CD4-positive, CD25-positive, alpha-beta regulatory T cell (primary cell): Measurements from ENCODE around the gene SLC25A45. TPM values are rescaled to one million over a fixed set of nuclear protein-coding genes. Genes with fewer than 3 reads are reported as not detected.
"Not testable (repeated sequence)": the region's sequence is repeated elsewhere in the genome, so short reads cannot be mapped to it uniquely, and the experiment has no call there.

Experiments used
- ATAC-seq, 2 donors: fragments of 150-1000 bp; cut with Tn5 transposase; one replicate each; pipeline ENCODE4 v1.10.0; 2021; ENCODE audit warnings: low read depth in 2 of 2, moderate number of reproducible peaks in 2 of 2, moderate library complexity in 1 of 2
- DNase-seq, 3 donors: peaks; one replicate each; pipeline versions ENCODE4 v3.0.0 to v3.0.0-alpha.2; 2012 to 2022; ENCODE audit warnings: mixed read lengths in 1 of 3
- H3K27ac ChIP-seq: one replicate; pipeline ENCODE4 v1.7.0; 2013; ENCODE audit warnings: mild to moderate bottlenecking, low read length; ENCODE audit not compliant: insufficient read depth, poor library complexity, severe bottlenecking
- H3K27me3 ChIP-seq: one replicate; pipeline ENCODE4 v1.7.0; 2013; ENCODE audit warnings: low read length; ENCODE audit not compliant: control insufficient read depth, insufficient read depth
- H3K36me3 ChIP-seq: one replicate; pipeline ENCODE4 v1.7.0; 2013; ENCODE audit warnings: mild to moderate bottlenecking, low read length, moderate library complexity; ENCODE audit not compliant: control insufficient read depth, insufficient read depth
- H3K4me1 ChIP-seq: 2 replicates; pipeline ENCODE4 v1.7.0; 2013; ENCODE audit warnings: mild to moderate bottlenecking, low read length; ENCODE audit not compliant: insufficient read depth, control insufficient read depth, poor library complexity, severe bottlenecking
- H3K4me3 ChIP-seq: one replicate; pipeline ENCODE4 v1.7.0; 2013; ENCODE audit warnings: low read depth, mild to moderate bottlenecking, low read length, moderate library complexity
- H3K9me3 ChIP-seq, 2 experiments: 1 replicate in 1 of 2; 2 replicates in 1 of 2; pipeline ENCODE4 v1.7.0; 2013; ENCODE audit warnings: low read length in 2 of 2, mild to moderate bottlenecking in 1 of 2, moderate library complexity in 1 of 2; ENCODE audit not compliant: control insufficient read depth in 2 of 2
- H3K27ac Mint-ChIP-seq, 3 donors: one replicate each; pipeline ENCODE4 v1.8.0; 2020 to 2022; ENCODE audit warnings: mild to moderate bottlenecking in 3 of 3, mixed read lengths in 3 of 3, moderate library complexity in 2 of 3
- H3K27me3 Mint-ChIP-seq: one replicate; pipeline ENCODE4 v1.8.0; 2022; ENCODE audit warnings: mild to moderate bottlenecking, mixed read lengths
- H3K36me3 Mint-ChIP-seq: one replicate; pipeline ENCODE4 v1.8.0; 2020; ENCODE audit warnings: mixed read lengths
- H3K4me1 Mint-ChIP-seq, 4 donors: one replicate each; pipeline ENCODE4 v1.8.0; 2020 to 2022; ENCODE audit warnings: mixed read lengths in 4 of 4, mild to moderate bottlenecking in 1 of 4
- H3K4me3 Mint-ChIP-seq, 4 donors: one replicate each; pipeline ENCODE4 v1.8.0; 2020 to 2022; ENCODE audit warnings: mild to moderate bottlenecking in 4 of 4, mixed read lengths in 4 of 4, moderate library complexity in 3 of 4
- H3K9me3 Mint-ChIP-seq, 7 donors: one replicate each; pipeline ENCODE4 v1.8.0; 2020 to 2022; ENCODE audit warnings: mixed read lengths in 7 of 7, mild to moderate bottlenecking in 3 of 7, moderate library complexity in 2 of 7
- polyA plus RNA-seq, 4 donors: library from polyadenylated mRNA; unstranded; fragments of 300-500 nt; fragmentation: Illumina TruSeq; gene quantifications; one replicate each; pipeline ENCODE4 v1.2.3, GENCODE V29; 2021
- total RNA-seq: library from RNA; stranded (reverse); gene quantifications from one replicate; pipeline ENCODE4 v1.2.3, GENCODE V29; 2022

Gene SLC25A45
- total and polyA plus RNA-seq, 5 donors from 2014 or later = 11.1 to 40.3 (median 14.0) TPM

GRCh38 chr11:65415499-65416340, 33.3 kb upstream of the SLC25A45 start:
- DNase-seq (no peak), ATAC-seq (no peak)
- H3K27me3 ChIP-seq = no peaks in the 10 kb centered on the region
- Mint-ChIP-seq H3K4me3 (peak overlapping the region; percentile 90 to 100 (median 96)), H3K27ac (peak overlapping the region; percentile 86 to 100 (median 98)), H3K4me1 (peaks cover 4 to 51% (median 27%) of the 10 kb centered on the region in 4 donors), H3K36me3 (peaks cover 4% of the 10 kb centered on the region), H3K27me3 (no peaks in the 10 kb centered on the region), H3K9me3 (peaks cover 0 to 2% (median 0%) of the 10 kb centered on the region in 7 donors)
- H3K9me3 ChIP-seq = no peaks in the 10 kb centered on the region
- H3K4me3 ChIP-seq = peak overlapping the region; percentile 55
- H3K36me3 ChIP-seq = peaks cover 17% of the 10 kb centered on the region
- peaks cover 52% of the 10 kb centered on the region for H3K4me1 ChIP-seq
- H3K27ac ChIP-seq = peak overlapping the region; percentile 100

- DNase-seq (no peak), ATAC-seq (no peak)
- H3K9me3 Mint-ChIP-seq = peaks cover 0 to 2% (median 0%) of the 10 kb centered on the region in 7 donors
- Histone ChIP-seq H3K4me3 (no peak overlapping the region), H3K4me1 (peaks cover 44% of the 10 kb centered on the region), H3K36me3 (peaks cover 18% of the 10 kb centered on the region), H3K27me3 (no peaks in the 10 kb centered on the region), H3K9me3 (no peaks in the 10 kb centered on the region), H3K27ac (no peak overlapping the region)
- peak overlapping the region in 1 of 3 donors; percentile 32 for H3K27ac Mint-ChIP-seq
- peak overlapping the region in 3 of 4 donors; percentile 14 to 71 (median 32) for H3K4me3 Mint-ChIP-seq
- H3K4me1 Mint-ChIP-seq = peaks cover 4 to 43% (median 23%) of the 10 kb centered on the region in 4 donors
- H3K27me3 Mint-ChIP-seq = no peaks in the 10 kb centered on the region
- peaks cover 4% of the 10 kb centered on the region for H3K36me3 Mint-ChIP-seq
Measured at GRCh38 chr11:65414776-65415498, 32.5 kb upstream of the SLC25A45 start.

GRCh38 chr11:65413077-65413664, 30.7 kb upstream of the SLC25A45 start:
- not testable (repeated sequence) for H3K36me3 Mint-ChIP-seq, H3K4me3 Mint-ChIP-seq, H3K27ac Mint-ChIP-seq, H3K27ac ChIP-seq, ATAC-seq, H3K27me3 ChIP-seq, H3K4me3 ChIP-seq, H3K9me3 Mint-ChIP-seq, H3K9me3 ChIP-seq, DNase-seq, H3K27me3 Mint-ChIP-seq
- H3K4me1 ChIP-seq = peaks cover 26% of the 10 kb centered on the region
- peaks cover 0 to 26% (median 13%) of the 10 kb centered on the region in 4 donors for H3K4me1 Mint-ChIP-seq
- H3K36me3 ChIP-seq = peaks cover 36% of the 10 kb centered on the region

- H3K36me3 Mint-ChIP-seq = peaks cover 7% of the 10 kb centered on the region
- peaks cover 0 to 20% (median 8%) of the 10 kb centered on the region in 4 donors for H3K4me1 Mint-ChIP-seq
- H3K27ac Mint-ChIP-seq = no peak overlapping the region
- no peak for ATAC-seq
- Histone ChIP-seq H3K4me1 (peaks cover 19% of the 10 kb centered on the region), H3K27ac (no peak overlapping the region), H3K36me3 (peaks cover 39% of the 10 kb centered on the region), H3K9me3 (no peaks in the 10 kb centered on the region), H3K27me3 (no peaks in the 10 kb centered on the region), H3K4me3 (no peak overlapping the region)
- DNase-seq = no peak
- H3K27me3 Mint-ChIP-seq = no peaks in the 10 kb centered on the region
- no peak overlapping the region for H3K4me3 Mint-ChIP-seq
- no peaks in the 10 kb centered on the region for H3K9me3 Mint-ChIP-seq
Measured at GRCh38 chr11:65412271-65413076, 30.0 kb upstream of the SLC25A45 start.

GRCh38 chr11:65411681-65412070, 29.2 kb upstream of the SLC25A45 start:
- no peak overlapping the region for H3K27ac Mint-ChIP-seq
- DNase-seq (no peak), ATAC-seq (no peak)
- Histone ChIP-seq H3K27me3 (no peaks in the 10 kb centered on the region), H3K4me3 (no peak overlapping the region), H3K4me1 (peaks cover 11% of the 10 kb centered on the region), H3K27ac (no peak overlapping the region), H3K9me3 (no peaks in the 10 kb centered on the region), H3K36me3 (peaks cover 43% of the 10 kb centered on the region)
- H3K4me3 Mint-ChIP-seq = no peak overlapping the region
- H3K36me3 Mint-ChIP-seq = peaks cover 7% of the 10 kb centered on the region
- H3K4me1 Mint-ChIP-seq = peaks cover 0 to 12% (median 3%) of the 10 kb centered on the region in 4 donors
- no peaks in the 10 kb centered on the region for H3K9me3 Mint-ChIP-seq
- no peaks in the 10 kb centered on the region for H3K27me3 Mint-ChIP-seq

GRCh38 chr11:65410936-65411680, 28.7 kb upstream of the SLC25A45 start:
- Mint-ChIP-seq H3K36me3 (peaks cover 7% of the 10 kb centered on the region), H3K4me3 (no peak overlapping the region), H3K4me1 (peaks cover 0 to 7% (median 3%) of the 10 kb centered on the region in 4 donors), H3K27me3 (no peaks in the 10 kb centered on the region), H3K27ac (no peak overlapping the region), H3K9me3 (no peaks in the 10 kb centered on the region)
- Histone ChIP-seq H3K4me1 (peaks cover 5% of the 10 kb centered on the region), H3K27ac (no peak overlapping the region), H3K4me3 (no peak overlapping the region), H3K9me3 (no peaks in the 10 kb centered on the region), H3K27me3 (no peaks in the 10 kb centered on the region), H3K36me3 (peaks cover 45% of the 10 kb centered on the region)
- DNase-seq (no peak), ATAC-seq (no peak)
